GM19372 (cell line): Measurements from ENCODE around the gene TMEM156.

Source experiments
- ATAC-seq: cut with Tn5 transposase; IDR thresholded peaks from one replicate; pipeline ENCODE4 v1.9.1; 2021; ENCODE audit warnings: mild to moderate bottlenecking, low read depth, moderate library complexity; ENCODE audit not compliant: unreplicated experiment

Gene TMEM156

GRCh38 chr4:39032218-39033085, at the start of gene TMEM156:
TMEM156 (minus strand) TSS chr4:39032409; CDS start chr4:39032313, 96 bp downstream.
- ATAC-seq, result peak; percentile 52

- no peak for ATAC-seq
Observed at GRCh38 chr4:39078829-39079228, 46.6 kb upstream of the TMEM156 start.

- no peak for ATAC-seq
Observed at GRCh38 chr4:39068907-39069306, 36.7 kb upstream of the TMEM156 start.

- ATAC-seq, result no peak
Observed at GRCh38 chr4:39067451-39067850, 35.2 kb upstream of the TMEM156 start.

- no peak for ATAC-seq
Observed at GRCh38 chr4:39067031-39067430, 34.8 kb upstream of the TMEM156 start.

GRCh38 chr4:39066371-39066770, 34.2 kb upstream of the TMEM156 start:
- ATAC-seq, result no peak

- ATAC-seq, result no peak
Observed at GRCh38 chr4:39063430-39063829, 31.2 kb upstream of the TMEM156 start.

GRCh38 chr4:39062770-39063097, 30.5 kb upstream of the TMEM156 start:
- ATAC-seq, result no peak

- ATAC-seq, result no peak
Observed at GRCh38 chr4:39062094-39062769, 30.0 kb upstream of the TMEM156 start, which contains the start of gene KLHL5. KLHL5 (plus strand) TSS chr4:39062232; CDS start chr4:39062653, 421 bp downstream.

- ATAC-seq, result no peak
Observed at GRCh38 chr4:39061457-39061856, 29.2 kb upstream of the TMEM156 start.

- ATAC-seq, result no peak
Observed at GRCh38 chr4:39056023-39056422, 23.8 kb upstream of the TMEM156 start.

- ATAC-seq, result no peak
Observed at GRCh38 chr4:39054497-39054896, 22.3 kb upstream of the TMEM156 start.

GRCh38 chr4:39053983-39054382, 21.8 kb upstream of the TMEM156 start:
- ATAC-seq, result no peak

- ATAC-seq, result no peak
Observed at GRCh38 chr4:39051492-39051891, 19.3 kb upstream of the TMEM156 start.

GRCh38 chr4:39050590-39050989, 18.4 kb upstream of the TMEM156 start:
- no peak for ATAC-seq

GRCh38 chr4:39048311-39048710, 16.1 kb upstream of the TMEM156 start:
- ATAC-seq, result no peak

- no peak for ATAC-seq
Observed at GRCh38 chr4:39047681-39048080, 15.5 kb upstream of the TMEM156 start.

- ATAC-seq, result no peak
Observed at GRCh38 chr4:39046249-39046648, 14.0 kb upstream of the TMEM156 start.

GRCh38 chr4:39045827-39046221, 13.6 kb upstream of the TMEM156 start:
- ATAC-seq, result no peak

GRCh38 chr4:39044956-39045826, 13.0 kb upstream of the TMEM156 start:
- no peak for ATAC-seq
